Panc1 (cell line): Measurements from ENCODE around the gene RAC2.

Experiments used
- CTCF ChIP-seq: fragments of 450-650 bp; IDR thresholded peaks from 2 replicates; pipeline ENCODE4 v1.5.1; 2017; ENCODE audit warnings: mild to moderate bottlenecking
- POLR2AphosphoS5 ChIP-seq: IDR thresholded peaks from 2 replicates; pipeline ENCODE4 v1.6.1; 2012; ENCODE audit warnings: mild to moderate bottlenecking, low read depth, low read length, moderate library complexity
- REST ChIP-seq, 2 experiments: IDR thresholded peaks; 2 replicates each; pipeline ENCODE4 v1.6.1; 2011 to 2012; ENCODE audit warnings: low read depth in 2 of 2, control low read depth in 1 of 2, low read length in 1 of 2, mild to moderate bottlenecking in 1 of 2, moderate library complexity in 1 of 2; ENCODE audit not compliant: insufficient read depth in 1 of 2
- SIN3A ChIP-seq: IDR thresholded peaks from 2 replicates; pipeline ENCODE4 v1.6.1; 2012; ENCODE audit warnings: low read depth, mild to moderate bottlenecking, low read length, moderate library complexity, borderline replicate concordance; ENCODE audit not compliant: insufficient read depth

- peak; percentile 74 to 76; a peak in 3 of 4 replicates for TF ChIP-seq REST (IDR thresholded peaks at IDR 0.05; ENCODE audit: insufficient read depth in 1 of 2, low read depth in 2 of 2, low read length in 1 of 2)
- peak; percentile 35 for TF ChIP-seq CTCF
- no peak for TF ChIP-seq SIN3A
- TF ChIP-seq POLR2AphosphoS5 = peak; percentile 45
Observed at GRCh38 chr22:37196539-37197450, 47.3 kb downstream of the RAC2 start.
